NCI-H748 (cell line): ENCODE results near the gene PABPN1L.

Experiments
- DNase-seq: peaks from one replicate; lab custom pipeline; 2025; ENCODE audit not compliant: unreplicated experiment; lab: John Stamatoyannopoulos, UW

The PABPN1L gene

DNA sequence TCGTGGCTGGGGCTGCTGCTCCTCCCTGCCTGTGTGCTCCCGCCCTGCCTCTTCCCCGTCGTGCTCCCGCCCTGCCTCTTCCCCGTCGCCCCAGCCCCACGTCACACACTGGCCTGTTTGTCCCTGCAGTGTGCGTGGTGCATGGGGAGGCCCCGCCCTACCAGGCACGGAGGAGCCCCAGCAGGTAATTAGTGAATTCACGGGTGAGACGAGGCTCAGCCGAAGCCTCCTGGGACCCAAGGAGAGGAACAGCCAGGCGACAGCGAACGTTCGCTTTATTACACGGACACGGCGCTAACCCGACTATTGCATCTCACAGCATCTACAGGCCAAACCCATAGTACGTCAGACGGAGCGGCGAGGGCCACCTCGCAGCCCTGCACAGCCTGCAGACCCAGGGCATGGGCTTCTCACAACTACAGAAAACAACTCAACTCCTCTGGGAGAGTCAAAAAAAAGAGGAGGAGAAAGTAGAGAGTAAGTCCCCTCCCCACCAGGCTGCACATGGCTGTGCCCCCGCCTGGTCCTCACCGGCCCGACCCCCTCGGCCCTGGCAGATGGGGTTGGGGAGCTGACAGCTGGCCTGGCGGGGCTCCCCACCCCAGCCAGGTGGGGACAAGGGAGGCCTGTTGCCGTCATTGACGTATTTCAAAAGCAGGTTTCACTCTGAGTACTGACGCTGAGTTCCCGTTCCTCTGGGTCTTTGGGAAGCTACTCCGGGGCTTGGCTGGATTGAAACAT lies 4.3 kb upstream of the PABPN1L start:
- DNase-seq: no peak

DNA sequence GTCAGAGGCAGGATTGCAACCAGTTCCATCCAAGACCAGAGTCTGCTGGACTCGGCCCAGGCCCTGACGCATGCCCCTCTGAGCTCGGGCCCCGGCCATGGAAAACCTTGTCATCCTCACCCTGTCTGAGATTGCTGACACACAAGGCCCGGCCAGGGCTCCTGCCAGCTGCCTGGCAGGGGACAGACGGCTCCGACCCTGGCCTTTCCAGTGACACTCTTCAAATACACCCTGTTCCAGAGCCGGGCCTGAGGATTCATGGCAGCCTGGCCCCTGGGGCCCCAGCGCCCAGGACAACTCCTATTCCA lies 3.2 kb upstream of the PABPN1L start:
- no peak for DNase-seq

DNA sequence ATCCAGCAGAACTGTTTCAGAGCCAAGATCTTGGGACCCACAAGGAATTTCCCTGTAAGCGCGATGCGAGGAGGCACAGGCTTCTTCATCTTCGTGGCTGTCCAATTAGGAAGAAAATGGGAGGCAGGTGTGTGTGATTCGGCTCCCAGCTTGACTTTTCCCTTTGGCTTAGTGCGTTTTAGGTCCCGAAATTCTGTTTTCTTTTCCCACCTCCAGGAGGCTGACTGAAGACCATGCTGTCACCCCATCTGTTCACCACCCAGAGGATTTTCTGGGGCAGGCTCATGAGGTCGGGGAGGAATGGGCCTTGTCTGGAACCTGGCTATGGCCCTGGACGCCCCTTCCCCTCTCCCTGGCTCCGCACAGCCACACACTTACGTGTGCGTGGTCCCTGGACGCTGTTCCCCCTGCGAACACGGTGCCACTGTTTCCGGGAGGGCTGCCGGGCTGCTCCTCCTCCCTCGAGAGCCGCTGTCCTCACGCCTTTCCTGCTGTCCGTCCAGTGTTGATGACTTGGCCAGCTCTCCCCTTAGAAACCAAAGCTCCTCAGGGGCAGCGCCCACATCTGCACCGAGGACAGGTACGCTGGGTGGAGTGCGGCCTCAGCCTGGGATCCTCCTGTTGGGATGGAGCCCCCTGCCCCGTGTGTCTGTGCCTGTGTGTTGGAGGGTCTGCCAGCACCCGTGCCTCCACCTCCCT lies 2.7 kb upstream of the PABPN1L start:
- DNase-seq: no peak

- no peak for DNase-seq
Observed at GRCh38 chr16:88867581-88868246, 1.3 kb upstream of the PABPN1L start.

- no peak for DNase-seq
Observed at GRCh38 chr16:88865742-88866141, 718 bp downstream of the PABPN1L start.

- no peak for DNase-seq
Observed at GRCh38 chr16:88865310-88865709, 1.1 kb downstream of the PABPN1L start.

DNA sequence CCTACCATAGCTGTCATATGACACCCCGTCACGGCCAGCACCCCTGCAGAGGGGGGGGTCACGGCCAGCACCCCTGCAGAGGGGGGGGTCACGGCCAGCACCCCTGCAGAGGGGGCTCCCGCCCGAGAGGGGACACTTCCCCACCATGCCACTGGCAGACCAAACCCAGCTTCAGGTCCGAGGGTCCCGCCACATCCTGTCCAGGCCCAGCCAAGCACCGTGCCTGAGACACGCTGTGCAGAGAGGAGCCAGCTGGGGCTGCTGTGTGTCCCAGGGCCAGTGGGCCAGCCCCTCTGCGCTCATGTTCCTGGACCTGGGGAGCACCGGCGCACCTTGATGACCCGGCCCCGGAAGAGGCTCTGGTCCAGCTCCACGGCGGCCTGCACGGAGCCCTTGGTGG lies 1.9 kb downstream of the PABPN1L start:
- DNase-seq: no peak

DNA sequence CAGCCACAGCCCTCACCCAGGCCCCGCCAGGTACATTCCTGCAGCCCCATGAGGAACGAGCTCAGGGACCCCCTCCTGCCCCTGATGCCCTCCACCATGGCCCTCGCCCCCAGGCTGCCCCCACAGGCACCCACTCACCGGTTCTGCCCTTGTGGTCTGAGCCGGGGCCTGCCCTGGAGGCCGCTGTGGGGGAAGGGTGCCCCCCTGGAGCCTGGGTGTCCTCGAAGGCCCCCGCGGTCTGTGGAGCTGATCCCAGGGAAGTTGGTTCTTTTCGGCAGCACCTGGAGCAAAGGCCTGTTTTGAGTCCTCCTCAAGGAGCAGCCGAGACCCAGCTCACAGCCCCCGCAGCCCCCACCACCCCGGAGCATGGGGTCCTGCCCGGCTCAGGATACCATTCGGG lies 2.4 kb downstream of the PABPN1L start:
- no peak for DNase-seq

DNA sequence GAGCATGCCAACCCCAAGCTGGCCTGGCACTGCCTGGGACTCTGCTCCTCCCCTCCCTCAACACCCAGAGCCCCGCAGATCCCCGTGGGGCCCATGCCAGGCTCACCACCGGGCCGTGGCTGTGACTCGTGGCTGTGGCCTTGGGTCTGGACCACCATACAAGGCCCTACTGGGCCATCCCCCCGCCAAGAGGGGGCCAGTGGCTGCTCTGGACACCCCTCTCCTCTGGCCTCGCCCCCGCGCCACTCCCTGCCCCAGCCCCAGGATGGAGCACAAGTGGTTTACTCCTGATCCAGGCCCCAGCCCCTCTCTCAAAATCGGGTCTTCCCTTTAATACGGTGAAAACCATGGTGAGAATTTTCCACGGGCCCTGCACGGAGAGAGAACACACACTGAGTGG lies 3.0 kb downstream of the PABPN1L start:
- no peak for DNase-seq

GRCh38 chr16:88862968-88863367 lies 3.5 kb downstream of the PABPN1L start:
- no peak for DNase-seq

DNA sequence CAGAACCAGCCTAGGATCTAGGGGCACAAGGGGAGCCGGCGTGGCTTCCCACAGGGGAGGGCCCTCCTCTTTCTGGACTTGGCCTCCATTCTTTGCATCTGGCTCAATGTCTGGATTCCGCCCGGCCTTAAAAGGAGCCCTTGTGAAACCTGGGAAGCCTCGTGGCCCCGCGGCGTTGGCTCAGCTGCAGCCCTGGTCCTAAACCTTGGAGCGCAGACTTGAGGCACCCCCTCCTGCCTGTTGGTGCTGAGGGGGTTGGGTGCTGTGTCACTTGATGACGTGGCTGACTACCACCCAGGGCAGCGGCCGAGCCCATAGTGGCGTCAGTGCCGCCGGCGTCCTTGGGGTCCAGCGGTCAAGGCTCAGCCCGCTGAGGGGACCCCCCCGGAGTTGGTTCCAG lies 5.1 kb downstream of the PABPN1L start:
- DNase-seq: no peak

- DNase-seq: no peak
Observed at GRCh38 chr16:88859381-88860091, 6.9 kb downstream of the PABPN1L start.

DNA sequence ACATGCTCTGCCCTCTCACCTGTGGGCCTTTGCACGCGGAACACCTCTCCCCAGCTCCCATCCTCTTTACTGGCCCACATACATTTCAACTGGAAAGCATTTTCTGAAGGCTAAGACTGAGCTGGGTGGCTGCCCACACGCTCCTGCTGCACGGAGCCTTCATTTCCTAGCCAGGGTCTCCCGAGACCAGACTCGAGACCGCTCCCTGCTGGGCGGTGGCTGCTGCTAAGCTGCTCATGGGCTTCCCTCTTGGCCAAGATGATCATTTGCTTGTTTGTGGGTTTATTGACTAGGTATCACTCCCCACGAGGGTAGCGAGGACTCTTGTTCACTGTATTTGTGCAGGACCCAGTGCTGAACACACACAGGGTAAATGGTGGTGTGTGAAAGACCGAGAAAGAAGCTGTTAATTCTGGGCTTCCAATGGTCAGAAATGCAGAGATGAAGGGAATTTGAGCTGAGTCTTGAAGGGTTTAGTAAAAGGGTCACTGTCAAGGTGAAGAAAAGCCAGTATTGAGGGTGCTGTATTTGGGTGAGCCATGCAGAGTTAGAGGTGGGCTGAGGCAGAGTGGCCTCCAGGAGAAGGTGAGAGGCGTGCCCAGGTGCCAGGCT lies 8.6 kb downstream of the PABPN1L start:
- peak; percentile 43 for DNase-seq

- peak; percentile 90 for DNase-seq
Observed at GRCh38 chr16:88856828-88857727, 9.4 kb downstream of the PABPN1L start, which contains the start of the genes GALNS and TRAPPC2L. TSS of gene GALNS (minus strand) at chr16:88856947. CDS start at chr16:88856877, 70 bp downstream. TSS of gene TRAPPC2L (plus strand) at chr16:88857127. CDS start at chr16:88857151, 24 bp downstream.

DNA sequence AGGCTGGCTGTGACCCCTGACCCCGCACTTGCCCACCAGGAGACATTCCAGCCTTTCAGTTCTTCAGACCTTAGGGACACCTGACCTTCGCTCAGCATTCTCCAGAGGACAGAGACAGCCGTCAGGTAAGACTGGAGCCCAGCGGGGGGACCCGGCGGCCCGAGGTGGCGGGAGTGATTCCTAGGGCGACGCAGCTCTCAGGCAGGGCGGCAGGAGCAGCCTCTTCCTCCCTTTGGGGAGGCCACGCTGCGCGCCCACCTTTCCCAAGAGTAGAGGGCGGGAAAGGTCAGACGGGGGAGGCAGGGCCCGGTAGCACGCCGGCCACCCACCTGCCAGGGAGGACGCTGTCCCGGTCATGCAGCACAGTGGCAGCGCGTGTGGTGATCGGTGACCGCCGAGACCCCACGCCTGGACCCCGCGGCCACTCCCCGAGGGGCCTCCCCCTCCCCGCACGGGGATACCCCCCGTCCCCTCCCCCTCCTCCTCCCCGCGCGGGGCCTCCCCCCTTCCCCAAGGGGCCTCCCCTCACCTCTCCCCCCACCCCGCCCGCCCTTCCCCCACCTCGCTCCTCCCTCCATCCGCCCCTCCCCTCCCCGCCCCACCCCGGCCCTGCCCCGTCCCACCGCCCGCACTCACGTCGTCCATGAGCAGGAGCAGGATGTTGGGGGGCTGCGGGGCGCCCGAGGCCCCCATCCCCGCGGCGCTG lies 10.2 kb downstream of the PABPN1L start:
- DNase-seq: peak; percentile 31

DNA sequence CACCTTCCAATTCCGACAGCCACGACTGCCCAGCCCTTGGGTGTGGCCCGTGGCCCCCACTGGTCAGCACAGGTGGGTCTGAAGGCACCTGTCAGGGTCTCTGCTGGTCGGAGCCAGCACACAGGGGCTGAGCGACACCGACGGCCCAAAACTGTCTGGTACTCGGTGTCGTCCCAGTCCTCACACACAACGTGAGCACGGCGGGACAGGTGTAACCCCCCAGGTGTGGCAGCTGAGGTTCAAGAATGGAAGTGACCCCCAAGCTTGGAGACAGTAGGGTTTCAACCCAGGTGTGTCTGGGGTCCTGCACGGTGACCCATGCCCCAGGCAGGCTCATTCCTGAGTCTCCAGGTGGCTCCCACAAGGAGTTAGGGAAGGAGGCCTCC lies 10.7 kb downstream of the PABPN1L start:
- DNase-seq: no peak

DNA sequence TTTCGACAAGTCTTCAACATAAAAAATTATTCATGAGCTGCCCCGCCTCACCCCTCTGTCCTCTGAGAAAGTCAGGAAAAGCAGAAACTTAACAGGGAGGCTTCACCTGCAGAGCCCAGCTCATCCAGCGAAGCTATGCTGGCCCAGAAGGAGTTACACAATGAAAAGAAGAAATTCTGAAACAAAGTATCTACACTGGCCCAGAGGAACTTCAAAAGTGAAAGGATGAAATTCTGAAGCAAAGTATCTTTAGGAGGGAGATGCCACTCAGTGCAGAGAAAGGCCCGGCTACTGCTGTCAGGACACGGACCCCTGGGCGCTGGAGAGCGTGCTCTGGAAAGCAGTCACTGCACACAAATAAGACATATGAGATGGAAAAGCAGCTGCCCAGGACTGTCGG lies 11.3 kb downstream of the PABPN1L start:
- DNase-seq: no peak

DNA sequence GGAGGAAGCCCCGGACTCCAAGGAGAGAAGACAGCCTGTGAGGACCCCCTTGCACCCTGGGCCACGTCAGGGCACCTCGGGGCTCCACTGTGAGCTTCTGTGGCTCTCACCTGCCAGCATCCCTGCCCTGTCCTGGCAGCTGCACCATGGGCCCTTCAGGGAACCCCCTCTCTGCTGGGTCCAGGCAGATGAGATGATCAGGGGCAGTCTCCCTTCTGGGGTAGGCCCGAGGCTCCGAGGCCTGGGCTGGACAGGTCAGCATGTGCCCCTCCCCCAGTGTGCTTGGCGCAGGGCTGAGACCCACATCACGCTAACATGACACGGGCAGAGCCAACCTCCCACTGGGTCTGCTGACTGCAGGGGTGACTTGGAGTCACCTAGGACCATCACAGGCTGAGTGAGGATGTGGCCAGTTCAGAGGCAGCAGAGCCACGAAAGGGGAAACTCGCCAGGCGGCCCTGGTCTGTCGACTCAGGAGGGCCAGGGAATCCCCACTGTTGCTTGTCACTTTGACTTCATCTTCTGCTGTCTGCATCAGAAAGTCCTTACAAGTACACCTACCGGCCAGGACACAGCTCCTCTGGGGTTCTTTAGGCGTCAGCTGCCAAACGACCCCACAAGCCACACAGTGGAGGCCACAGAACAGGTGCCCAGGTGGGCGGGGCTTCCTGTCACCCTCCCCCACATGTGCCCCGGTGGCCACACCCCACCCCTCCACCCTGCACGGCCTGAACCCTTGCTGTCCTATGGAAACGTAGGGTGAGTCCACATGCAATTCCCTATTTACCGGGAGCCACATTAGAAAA lies 12.0 kb downstream of the PABPN1L start:
- no peak for DNase-seq
